HG02678 (cell line): Measurements from ENCODE around the gene ST7.
A peak's percentile ranks its signal among the peaks of the same experiment; 100 is the strongest.
"Not testable (repeated sequence)": the region's sequence is repeated elsewhere in the genome, so short reads cannot be mapped to it uniquely, and the experiment has no call there.

Experiments used
- ATAC-seq: cut with Tn5 transposase; IDR thresholded peaks from one replicate; pipeline ENCODE4 v1.9.1; 2021; ENCODE audit warnings: mild to moderate bottlenecking, moderate library complexity; ENCODE audit not compliant: unreplicated experiment

ST7 gene

GRCh38 chr7:117088623-117089194 lies 135.4 kb downstream of the ST7 start:
- ATAC-seq: no peak

GRCh38 chr7:117090791-117091190 lies 137.5 kb downstream of the ST7 start:
- ATAC-seq: no peak

- ATAC-seq: no peak
Observed at GRCh38 chr7:117091721-117092120, 138.4 kb downstream of the ST7 start.

GRCh38 chr7:117092785-117093184 lies 139.5 kb downstream of the ST7 start:
- no peak for ATAC-seq

GRCh38 chr7:117094457-117094856 lies 141.2 kb downstream of the ST7 start:
- ATAC-seq: no peak

- ATAC-seq: no peak
Observed at GRCh38 chr7:117095055-117095454, 141.8 kb downstream of the ST7 start.

- ATAC-seq: no peak
Observed at GRCh38 chr7:117096330-117096729, 143.0 kb downstream of the ST7 start.

GRCh38 chr7:117096942-117097341 lies 143.6 kb downstream of the ST7 start:
- no peak for ATAC-seq

- ATAC-seq: no peak
Observed at GRCh38 chr7:117097860-117098259, 144.6 kb downstream of the ST7 start.

GRCh38 chr7:117098457-117098856 lies 145.2 kb downstream of the ST7 start:
- no peak for ATAC-seq

- no peak for ATAC-seq
Observed at GRCh38 chr7:117101026-117101425, 147.7 kb downstream of the ST7 start.

GRCh38 chr7:117110480-117111315 lies 157.4 kb downstream of the ST7 start:
- peak; percentile 98 for ATAC-seq

GRCh38 chr7:117111535-117111934 lies 158.2 kb downstream of the ST7 start:
- ATAC-seq: no peak

- no peak for ATAC-seq
Observed at GRCh38 chr7:117112640-117113039, 159.3 kb downstream of the ST7 start.

GRCh38 chr7:117113871-117114270 lies 160.6 kb downstream of the ST7 start:
- no peak for ATAC-seq

- no peak for ATAC-seq
Observed at GRCh38 chr7:117114272-117114671, 161.0 kb downstream of the ST7 start.

- ATAC-seq: no peak
Observed at GRCh38 chr7:117116211-117116610, 162.9 kb downstream of the ST7 start.

GRCh38 chr7:117117172-117117571 lies 163.9 kb downstream of the ST7 start:
- no peak for ATAC-seq

- ATAC-seq: no peak
Observed at GRCh38 chr7:117118579-117119180, 165.4 kb downstream of the ST7 start.

GRCh38 chr7:117119192-117119924 lies 166.1 kb downstream of the ST7 start:
- ATAC-seq: peak; percentile 74

GRCh38 chr7:117120321-117120720 lies 167.0 kb downstream of the ST7 start:
- not testable (repeated sequence) for ATAC-seq
